Chondrocyte (in vitro differentiated cells): ENCODE results near the gene SSBP3. TPM values are rescaled to one million over a fixed set of nuclear protein-coding genes. Genes with fewer than 3 reads are reported as not detected.
A peak's percentile ranks its signal among the peaks of the same experiment; 100 is the strongest.

ENCODE experiments used
- DNase-seq: peaks from one replicate; pipeline ENCODE4 v3.0.0; 2021; ENCODE audit warnings: mixed read lengths, low spot score
- H3K27ac Mint-ChIP-seq: one replicate; pipeline ENCODE4 v1.8.0; 2021; ENCODE audit warnings: mild to moderate bottlenecking, moderate library complexity, mixed read lengths; ENCODE audit not compliant: unreplicated experiment
- H3K27me3 Mint-ChIP-seq: 2 replicates; pipeline ENCODE4 v1.8.0; 2021; ENCODE audit warnings: low read depth, mixed read lengths
- H3K36me3 Mint-ChIP-seq: 2 replicates; pipeline ENCODE4 v1.8.0; 2021; ENCODE audit warnings: low read depth, mixed read lengths
- H3K4me1 Mint-ChIP-seq: 2 replicates; pipeline ENCODE4 v1.8.0; 2021; ENCODE audit warnings: low read depth, mild to moderate bottlenecking, mixed read lengths
- H3K4me3 Mint-ChIP-seq: one replicate; pipeline ENCODE4 v1.8.0; 2021; ENCODE audit warnings: mild to moderate bottlenecking, moderate library complexity, mixed read lengths; ENCODE audit not compliant: unreplicated experiment
- H3K9me3 Mint-ChIP-seq: 2 replicates; pipeline ENCODE4 v1.8.0; 2021; ENCODE audit warnings: low read depth, mixed read lengths
- total RNA-seq: library from RNA; stranded (reverse); gene quantifications from 3 replicates; pipeline ENCODE4 v1.2.1, GENCODE V29; 2021
- TF ChIP-seq, protein P1 (sequence below): fragments of 200-600 bp; sonication (generic); IDR thresholded peaks from 2 replicates; pipeline ENCODE4 v1.5.0; 2021; ENCODE audit warnings: antibody characterized with exemption, mild to moderate bottlenecking, moderate library complexity

Gene SSBP3
- total RNA-seq, 1 donor from 2014 or later, result 22.0 TPM

DNA sequence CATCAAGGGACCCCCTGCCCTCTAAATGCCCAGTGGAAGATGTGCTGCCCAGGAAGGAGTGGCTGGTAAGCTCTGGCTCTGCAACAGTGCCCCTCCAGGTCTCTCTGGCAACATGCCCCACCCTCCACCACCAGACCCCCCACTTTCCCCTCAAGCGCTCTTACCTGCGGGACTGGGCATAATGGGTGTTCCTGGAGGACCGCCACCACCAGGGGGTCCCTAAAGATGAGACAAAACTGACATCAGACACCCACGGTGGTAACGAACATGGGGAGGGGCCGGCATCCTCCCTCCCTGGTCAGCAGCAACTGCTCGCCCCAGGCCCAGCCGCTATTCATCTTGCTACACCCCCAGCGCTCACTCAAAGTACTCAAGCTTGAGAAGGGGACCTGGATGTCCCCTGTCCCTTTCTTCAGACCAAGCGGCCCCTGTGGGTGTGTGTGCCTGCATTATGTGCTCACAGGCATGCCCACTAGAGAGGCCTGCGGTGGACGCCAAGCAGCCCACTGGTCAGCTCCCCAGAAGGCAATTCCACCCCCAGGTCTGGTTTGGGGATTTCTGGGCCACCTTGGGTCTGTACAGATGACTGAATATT is 165.4 kb downstream of the SSBP3 start:
- no peak for DNase-seq
- Mint-ChIP-seq H3K4me1 (peaks cover 15% of the 10 kb centered on the region), H3K4me3 (no peak overlapping the region), H3K27ac (no peak overlapping the region), H3K9me3 (no peaks in the 10 kb centered on the region), H3K36me3 (peaks cover 14% of the 10 kb centered on the region), H3K27me3 (no peaks in the 10 kb centered on the region)
- TF ChIP-seq, protein P1, sequence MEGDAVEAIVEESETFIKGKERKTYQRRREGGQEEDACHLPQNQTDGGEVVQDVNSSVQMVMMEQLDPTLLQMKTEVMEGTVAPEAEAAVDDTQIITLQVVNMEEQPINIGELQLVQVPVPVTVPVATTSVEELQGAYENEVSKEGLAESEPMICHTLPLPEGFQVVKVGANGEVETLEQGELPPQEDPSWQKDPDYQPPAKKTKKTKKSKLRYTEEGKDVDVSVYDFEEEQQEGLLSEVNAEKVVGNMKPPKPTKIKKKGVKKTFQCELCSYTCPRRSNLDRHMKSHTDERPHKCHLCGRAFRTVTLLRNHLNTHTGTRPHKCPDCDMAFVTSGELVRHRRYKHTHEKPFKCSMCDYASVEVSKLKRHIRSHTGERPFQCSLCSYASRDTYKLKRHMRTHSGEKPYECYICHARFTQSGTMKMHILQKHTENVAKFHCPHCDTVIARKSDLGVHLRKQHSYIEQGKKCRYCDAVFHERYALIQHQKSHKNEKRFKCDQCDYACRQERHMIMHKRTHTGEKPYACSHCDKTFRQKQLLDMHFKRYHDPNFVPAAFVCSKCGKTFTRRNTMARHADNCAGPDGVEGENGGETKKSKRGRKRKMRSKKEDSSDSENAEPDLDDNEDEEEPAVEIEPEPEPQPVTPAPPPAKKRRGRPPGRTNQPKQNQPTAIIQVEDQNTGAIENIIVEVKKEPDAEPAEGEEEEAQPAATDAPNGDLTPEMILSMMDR, result no peak

DNA sequence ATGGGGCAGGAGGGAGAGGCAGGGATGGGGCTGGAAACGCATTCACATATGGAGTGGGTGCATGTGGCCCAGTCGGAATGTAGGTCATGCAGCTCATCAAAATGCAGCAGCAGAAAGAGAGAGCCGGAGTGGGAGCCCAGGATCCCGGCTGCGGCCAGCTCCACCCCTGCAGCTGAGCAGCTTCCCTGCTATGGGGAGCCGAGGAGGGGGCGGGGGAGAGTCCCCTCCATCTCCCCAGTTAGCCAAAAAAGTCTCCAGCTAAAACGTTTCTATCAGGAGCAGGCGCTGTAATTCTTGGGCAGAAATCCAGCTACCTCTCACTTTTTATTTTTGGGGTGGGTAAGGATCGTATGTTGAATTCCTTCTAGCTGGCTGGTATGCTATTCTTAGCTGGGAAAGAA is 166.6 kb downstream of the SSBP3 start:
- no peak for DNase-seq
- Mint-ChIP-seq H3K4me3 (no peak overlapping the region), H3K27ac (peak overlapping the region; percentile 27), H3K4me1 (peaks cover 10% of the 10 kb centered on the region), H3K36me3 (peaks cover 14% of the 10 kb centered on the region), H3K9me3 (no peaks in the 10 kb centered on the region), H3K27me3 (no peaks in the 10 kb centered on the region)
- TF ChIP-seq, protein P1, result no peak

DNA sequence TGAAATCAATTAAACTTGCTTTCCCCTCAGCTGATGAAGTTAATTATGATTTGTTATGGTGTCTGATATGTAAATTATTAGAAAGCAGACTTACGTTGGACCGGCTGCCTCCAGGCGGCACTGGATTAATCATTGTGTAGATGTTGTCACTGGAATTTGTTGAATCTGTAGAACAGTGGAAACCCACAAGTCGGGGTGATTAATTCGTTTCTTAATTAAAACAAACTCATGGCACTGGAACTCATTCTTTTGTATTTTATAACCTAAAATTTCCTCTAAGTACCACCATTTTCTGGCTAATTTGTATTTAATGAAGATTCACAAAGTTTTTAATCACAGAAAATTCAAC is 167.2 kb downstream of the SSBP3 start:
- Mint-ChIP-seq H3K36me3 (peaks cover 14% of the 10 kb centered on the region), H3K27ac (no peak overlapping the region), H3K4me3 (no peak overlapping the region), H3K9me3 (no peaks in the 10 kb centered on the region), H3K4me1 (peaks cover 10% of the 10 kb centered on the region), H3K27me3 (no peaks in the 10 kb centered on the region)
- TF ChIP-seq, protein P1, result no peak
- no peak for DNase-seq

DNA sequence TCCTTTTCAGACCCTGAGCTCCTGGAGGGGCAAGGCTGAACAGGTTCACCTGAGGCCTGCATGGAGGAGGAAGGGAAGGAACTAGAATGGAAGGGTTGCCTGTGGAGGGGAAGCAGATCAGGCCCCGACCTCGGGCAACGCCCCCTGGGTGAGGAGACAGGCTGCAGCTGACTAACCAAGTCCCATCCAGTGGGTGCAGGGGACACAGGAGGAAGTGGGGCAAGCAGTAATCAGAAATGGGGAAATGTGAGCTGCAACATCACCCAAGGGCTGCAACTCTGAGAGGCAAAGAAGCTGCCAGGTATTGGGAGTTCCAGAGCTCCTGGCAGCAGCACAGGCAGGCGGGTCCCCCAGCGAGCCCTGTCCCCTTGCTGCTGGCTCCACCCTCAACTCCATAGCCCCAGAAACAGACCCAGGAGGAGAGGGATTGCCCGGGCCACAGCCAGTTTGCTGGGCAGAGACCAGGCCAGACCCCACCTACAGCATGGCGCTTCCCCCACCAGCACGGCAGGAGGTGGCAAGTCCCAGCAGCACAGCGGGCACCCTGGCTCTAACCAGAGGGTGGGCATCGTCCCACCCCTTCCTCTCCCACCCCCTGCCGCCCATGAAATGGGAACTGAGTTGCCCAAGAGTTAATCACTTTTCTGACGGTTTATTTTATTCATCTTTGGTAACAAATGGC is 167.7 kb downstream of the SSBP3 start:
- peaks cover 14% of the 10 kb centered on the region for H3K36me3 Mint-ChIP-seq
- no peak overlapping the region for H3K27ac Mint-ChIP-seq
- H3K4me3 Mint-ChIP-seq, result no peak overlapping the region
- H3K4me1 Mint-ChIP-seq, result peaks cover 10% of the 10 kb centered on the region
- no peaks in the 10 kb centered on the region for H3K9me3 Mint-ChIP-seq
- TF ChIP-seq, protein P1, result no peak
- H3K27me3 Mint-ChIP-seq, result no peaks in the 10 kb centered on the region
- DNase-seq, result no peak

DNA sequence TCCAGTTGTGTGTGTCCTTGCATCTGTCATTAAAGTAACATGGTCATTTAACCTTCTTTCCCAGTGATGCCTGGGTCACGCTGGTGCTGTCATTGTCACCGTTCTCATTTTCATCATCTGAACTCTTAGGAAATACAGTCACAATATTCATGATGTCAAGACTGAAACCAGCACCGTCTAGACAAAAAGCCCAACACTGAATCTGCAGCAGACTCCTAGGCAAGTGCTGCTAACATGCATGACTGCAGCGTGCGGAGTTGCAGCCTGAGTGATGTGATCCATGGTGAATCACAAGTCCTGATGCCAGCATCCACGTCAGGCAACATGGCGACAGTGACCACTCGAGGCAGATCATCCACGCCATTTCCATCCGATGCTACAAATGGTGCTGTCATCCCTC is 168.6 kb downstream of the SSBP3 start:
- Mint-ChIP-seq H3K27ac (no peak overlapping the region), H3K4me1 (peaks cover 10% of the 10 kb centered on the region), H3K36me3 (peaks cover 14% of the 10 kb centered on the region), H3K9me3 (no peaks in the 10 kb centered on the region), H3K4me3 (no peak overlapping the region), H3K27me3 (no peaks in the 10 kb centered on the region)
- TF ChIP-seq, protein P1, result no peak
- DNase-seq, result no peak
